ENCODE measurements around the gene PPP1R26.
"Not testable (repeated sequence)": the region's sequence is repeated elsewhere in the genome, so short reads cannot be mapped to it uniquely, and the experiment has no call there.

Gene PPP1R26, protein sequence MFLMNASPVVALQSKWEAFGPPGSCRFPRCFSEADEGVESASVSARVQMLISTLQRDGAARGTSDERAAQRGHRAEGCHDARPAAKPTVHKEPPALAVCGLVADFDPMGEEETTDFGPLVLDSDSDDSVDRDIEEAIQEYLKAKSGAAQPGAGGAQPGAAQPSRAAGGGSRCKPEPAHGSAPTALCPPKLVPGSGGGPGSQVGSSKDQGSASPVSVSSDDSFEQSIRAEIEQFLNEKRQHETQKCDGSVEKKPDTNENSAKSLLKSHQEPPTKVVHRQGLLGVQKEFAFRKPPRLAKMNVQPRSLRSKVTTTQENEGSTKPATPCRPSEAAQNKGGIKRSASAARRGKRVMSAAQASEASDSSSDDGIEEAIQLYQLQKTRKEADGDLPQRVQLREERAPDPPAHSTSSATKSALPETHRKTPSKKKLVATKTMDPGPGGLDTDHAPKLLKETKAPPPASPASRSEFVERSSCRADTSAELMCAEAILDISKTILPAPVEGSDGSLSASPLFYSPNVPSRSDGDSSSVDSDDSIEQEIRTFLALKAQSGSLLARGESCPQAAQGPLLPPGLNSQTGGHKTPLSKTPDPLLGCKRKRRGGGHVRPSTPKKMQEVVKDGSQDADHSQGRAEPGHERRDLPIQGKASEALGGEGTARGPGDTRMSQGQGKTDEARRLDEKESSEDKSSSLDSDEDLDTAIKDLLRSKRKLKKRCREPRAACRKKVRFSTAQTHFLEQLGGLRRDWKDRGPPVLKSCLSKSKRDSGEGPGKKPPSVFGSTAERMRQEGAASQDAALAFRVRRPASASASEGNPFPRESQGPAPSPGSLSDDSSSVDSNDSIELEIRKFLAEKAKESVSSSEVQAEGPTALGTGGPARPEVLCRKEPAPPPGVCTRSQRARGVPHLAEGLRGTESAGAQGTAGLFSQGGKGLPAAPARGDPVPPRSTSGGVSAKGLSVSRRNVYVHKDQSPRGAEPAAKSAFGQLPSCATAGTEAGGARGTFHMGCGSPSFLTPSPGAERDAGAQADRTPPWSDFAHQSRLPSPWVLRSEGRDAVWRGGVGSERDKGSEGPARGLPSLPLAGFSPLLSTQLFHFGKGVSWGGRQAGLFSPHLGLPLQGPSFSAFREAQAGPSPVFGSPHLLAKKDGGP (N-terminal part only)

DNA sequence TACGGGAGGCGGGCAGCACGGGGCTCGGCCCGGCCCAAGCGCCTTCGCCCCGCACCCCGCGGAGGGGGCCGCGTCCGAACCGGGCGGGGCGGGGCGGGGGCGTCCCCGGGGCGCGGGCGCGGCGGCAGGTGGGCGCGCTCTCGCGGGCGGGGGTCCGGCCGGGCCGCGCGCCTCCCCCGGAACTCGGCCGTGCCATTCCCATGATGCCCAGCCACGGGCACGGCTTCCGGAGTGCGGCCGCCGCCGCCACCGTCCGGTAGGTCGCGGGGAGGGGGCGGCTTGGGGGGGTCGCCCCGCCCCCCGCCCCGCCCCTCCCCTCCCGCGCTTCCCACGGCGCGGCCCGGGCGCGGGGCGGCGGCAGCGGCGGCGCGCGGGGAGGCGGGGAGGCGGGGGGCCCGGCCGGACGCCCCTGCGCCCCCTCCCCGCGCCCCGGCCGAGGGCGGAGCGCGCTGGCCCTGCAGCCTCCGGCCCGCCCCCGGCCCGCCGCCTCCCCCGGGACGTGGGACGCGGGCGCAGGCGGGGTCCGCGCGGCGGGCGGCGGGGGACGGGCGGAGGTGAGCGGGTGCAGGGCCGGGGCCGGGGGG, at the start of gene PPP1R26:
Gene PPP1R26, plus strand, starts transcription at position 314 of the 584 bp plus-strand sequence. CDS start 4,729 bp downstream, outside the sequence.
- no peak for DNase-seq (ENCODE audit: low read depth in 3 of 3)

DNA sequence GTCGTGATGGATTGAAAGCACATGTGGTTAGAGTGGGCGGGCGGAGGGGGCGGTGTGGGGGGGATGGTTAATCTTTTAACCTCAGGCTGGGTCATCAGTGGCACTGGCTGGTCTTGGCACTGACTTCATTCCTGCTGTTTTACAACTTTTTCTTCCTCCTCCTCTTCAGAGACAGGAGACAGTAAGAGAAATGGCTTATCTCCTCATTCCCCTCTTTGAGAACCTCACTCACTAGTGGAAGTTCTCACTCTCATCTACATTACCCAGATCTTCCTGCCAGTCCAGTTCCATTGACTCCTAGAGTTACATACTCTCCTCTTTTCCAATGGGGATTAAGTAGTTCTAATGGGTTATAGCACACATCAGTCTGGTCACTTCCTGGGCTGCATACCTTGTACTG, 42.3 kb upstream of the PPP1R26 start:
- DNase-seq (ENCODE audit: low read depth in 3 of 3): no peak

DNA sequence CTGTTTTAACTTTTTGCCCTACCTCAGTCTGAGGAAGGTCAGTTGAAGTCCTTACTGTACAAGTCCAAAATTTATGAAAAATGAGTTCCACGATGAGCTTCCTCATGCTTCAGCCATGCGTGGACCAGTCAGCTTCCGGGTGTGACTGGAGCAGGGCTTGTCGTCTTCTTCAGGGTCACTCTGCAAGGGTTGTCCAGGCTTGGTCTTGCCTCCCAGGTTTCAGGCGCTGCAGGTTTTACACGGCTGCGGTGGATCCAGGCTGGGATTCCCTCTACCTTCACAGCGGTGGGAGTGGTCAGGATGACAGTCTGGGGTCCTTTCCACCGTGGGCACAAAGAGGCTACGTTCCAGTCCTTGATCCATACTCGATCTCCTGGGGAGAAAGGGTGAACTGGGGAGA, 41.9 kb upstream of the PPP1R26 start:
- not testable (repeated sequence) for DNase-seq (ENCODE audit: low read depth in 3 of 3)

DNA sequence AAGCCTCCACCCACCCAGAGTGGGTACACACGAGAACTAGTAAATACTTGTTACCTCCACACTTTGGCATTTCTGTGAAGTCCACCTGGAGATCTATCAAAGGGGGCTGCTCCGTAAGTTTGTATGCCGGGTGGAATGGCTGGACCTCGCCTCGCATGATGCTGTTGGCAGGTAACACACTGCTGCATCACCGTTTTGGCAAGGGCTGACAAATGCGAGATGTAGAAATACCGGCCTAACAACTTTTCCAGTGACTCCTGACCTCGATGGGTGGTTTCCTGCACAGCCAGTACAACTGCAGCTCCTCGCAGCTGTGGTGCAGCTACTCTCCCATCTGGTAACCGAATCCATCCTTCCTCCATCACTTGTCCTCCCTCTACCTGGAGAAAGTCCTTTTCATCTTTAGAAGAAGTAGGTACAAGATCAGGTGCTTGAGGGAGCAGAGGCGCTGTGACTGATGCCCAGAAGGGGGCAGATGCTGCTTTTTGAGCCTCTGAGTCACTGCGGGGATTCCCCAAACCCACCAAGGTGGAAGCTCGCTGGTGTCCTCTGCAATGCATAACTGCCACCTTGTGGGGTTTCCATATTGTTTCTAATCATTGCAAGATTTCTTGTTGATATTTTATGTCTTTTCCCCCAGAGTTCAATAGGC, 40.9 kb upstream of the PPP1R26 start:
- DNase-seq (ENCODE audit: low read depth in 3 of 3): peak; percentile 19 to 43 (median 37)

DNA sequence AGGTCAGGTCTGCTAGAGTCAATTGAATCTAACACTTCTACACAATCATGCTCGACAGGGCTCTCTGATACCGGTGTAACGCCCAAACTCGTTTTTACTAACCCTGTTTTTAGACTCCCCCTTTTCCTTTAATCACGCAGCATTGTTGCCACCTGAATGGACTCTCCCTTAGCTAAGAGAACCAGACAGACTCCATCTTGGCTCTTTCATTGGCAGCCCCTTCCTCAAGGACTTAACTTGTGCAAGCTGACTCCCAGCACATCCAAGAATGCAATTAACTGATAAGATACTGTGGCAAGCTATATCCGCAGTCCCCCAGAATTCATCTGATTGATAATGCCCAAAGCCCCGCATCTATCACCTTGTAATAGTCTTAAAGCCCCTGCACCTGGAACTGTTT, 40.1 kb upstream of the PPP1R26 start:
- DNase-seq (ENCODE audit: low read depth in 3 of 3): not testable (repeated sequence)

DNA sequence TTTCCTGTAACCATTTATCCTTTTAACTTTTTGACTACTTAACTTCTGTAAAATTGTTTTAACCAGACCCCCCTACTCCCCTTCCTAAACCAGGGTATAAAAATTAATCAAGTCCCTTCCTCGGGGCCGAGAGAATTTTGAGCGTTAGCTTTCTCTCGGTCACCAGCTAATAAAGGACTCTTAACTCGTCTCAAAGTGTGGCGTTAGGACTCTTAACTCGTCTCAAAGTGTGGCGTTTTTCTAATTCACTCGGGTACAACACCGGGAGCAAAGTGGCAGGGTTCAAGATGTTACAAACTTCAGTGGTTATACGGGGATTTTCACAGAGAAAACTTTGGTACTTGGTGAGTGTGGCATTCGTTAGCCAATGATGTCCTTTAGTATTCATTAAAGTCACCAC, 39.7 kb upstream of the PPP1R26 start:
- DNase-seq (ENCODE audit: low read depth in 3 of 3): no peak

DNA sequence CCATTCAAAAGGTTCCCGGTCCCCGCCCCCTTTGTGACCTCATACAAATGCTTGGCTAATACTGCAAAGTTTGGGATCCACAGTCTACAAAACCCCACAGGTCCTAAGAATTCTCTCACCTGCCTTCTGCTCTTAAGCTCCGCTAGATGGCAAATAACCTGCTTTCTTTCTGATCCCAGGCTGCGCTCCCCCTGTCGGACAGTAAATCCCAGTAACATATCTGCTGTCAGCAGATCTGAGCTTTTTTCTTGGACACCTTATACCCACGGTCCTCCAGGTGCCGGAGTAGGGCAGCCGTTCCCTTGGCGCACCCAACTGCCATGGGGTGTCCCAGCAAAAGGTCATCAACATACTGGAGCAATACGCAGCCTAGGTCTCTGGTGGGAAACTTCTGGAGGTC, 39.0 kb upstream of the PPP1R26 start:
- DNase-seq (ENCODE audit: low read depth in 3 of 3): no peak

DNA sequence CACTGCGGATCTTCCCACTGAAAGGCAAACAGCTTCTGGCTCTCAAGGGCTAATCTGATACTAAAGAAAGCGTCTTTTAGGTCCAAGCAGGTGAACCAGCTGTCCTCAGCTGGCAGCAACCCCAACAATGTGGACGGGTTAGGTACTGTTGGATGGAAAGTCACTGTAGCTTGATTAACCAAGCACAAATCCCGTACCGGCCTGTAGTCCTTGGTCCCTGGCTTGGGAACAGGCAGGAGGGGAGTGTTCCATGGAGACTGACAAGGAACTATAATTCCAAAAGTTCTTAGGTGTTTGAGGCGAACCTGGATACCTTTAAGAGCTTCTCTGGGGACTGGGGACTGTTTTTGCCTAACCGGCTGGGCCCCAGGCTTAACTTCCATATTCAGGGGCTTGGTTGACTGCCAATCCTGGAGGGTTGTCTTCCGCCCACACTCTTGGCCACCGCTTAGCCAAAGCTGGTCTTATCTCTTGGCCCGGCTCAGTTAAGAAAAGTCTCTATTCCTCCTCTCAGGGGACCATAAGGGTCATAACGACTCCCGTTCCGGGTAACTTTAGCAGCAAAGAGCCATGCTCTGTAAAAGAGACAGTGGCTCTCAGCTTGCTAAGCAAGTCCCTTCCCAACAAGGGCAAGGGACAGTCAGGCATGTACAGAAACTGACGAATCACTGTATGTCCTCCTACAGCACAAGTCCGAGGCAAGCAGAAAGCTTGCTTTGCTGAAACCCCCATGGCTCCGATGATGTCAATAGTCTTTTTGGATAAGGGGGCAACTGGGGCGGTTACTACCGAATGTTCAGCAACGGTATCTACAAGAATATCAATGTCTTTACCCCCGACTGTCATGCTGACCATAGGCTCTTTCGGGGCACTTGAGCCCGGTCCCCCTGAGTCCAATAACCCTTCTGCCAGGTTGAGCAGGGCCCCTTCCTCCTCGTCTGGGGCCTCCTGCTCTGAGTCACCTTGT, 38.2 kb upstream of the PPP1R26 start:
- DNase-seq (ENCODE audit: low read depth in 3 of 3): not testable (repeated sequence)

DNA sequence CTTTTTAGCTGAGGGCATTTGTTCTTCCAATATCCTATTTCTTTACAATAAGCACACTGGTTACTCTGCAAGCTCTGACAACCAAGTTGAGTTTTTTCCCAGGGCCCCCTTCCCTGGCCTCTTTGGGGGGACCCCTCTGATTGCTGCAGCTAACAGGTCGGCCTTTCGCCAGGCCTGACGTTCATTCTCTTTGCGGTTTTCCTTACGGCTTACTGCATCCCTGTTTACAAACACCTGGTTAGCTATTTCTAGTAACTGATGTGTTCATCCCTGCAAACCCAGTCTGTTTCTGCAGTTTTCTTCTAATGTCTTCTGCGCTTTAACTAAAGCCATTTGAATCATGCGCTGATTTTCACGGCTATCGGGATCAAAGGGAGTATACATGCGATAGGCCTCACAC, 37.5 kb upstream of the PPP1R26 start:
- no peak for DNase-seq (ENCODE audit: low read depth in 3 of 3)

DNA sequence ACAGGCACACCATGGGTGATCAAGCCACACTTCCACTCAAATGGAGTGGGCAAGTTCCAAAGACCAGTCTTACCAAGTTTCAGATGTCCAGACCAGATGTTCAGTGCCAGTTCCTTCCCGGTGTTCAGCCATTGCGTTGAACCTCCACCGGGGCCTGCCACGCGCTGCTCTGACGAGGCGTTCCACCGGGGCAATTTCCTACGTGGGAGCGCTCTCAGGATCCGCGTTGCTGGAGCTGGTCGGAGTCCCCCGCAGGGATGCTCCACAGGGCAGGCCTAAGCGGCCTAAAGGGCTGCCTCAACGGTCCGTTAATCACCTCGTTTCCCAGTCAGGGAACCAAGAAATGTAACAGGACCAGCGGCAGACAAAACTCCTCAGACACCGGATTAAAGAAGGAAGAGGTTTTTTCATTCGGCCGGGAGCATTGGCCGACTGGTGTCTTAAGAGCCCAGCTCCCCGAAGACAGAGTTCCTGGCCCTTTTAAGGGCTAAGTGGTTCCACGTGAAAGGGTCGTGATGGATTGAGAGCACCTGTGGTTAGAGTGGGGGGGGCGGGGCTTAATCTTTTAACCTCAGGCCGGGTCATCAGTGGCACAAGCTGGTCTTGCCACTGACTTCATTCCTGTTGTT, 35.7 kb upstream of the PPP1R26 start:
- DNase-seq (ENCODE audit: low read depth in 3 of 3): no peak

DNA sequence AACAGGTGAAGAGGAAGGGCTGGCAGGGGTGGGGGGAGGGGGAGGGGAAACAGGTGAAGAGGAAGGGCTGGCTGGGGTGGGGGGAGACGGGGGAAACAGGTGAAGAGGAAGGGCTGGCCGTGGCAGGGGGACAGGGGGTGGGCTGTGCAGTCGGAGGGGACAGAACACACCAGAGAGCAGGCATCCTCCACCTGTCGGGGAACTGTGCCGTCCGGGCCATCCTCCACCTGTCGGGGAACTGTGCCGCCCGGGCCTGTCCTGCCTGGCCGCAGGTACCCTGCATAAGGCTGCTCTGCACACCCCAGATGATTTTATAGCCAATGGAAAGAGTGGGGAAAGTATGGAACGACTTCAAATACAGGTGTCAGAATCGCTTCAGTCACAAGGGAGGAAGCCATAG, 32.5 kb upstream of the PPP1R26 start:
- DNase-seq (ENCODE audit: low read depth in 3 of 3): no peak

DNA sequence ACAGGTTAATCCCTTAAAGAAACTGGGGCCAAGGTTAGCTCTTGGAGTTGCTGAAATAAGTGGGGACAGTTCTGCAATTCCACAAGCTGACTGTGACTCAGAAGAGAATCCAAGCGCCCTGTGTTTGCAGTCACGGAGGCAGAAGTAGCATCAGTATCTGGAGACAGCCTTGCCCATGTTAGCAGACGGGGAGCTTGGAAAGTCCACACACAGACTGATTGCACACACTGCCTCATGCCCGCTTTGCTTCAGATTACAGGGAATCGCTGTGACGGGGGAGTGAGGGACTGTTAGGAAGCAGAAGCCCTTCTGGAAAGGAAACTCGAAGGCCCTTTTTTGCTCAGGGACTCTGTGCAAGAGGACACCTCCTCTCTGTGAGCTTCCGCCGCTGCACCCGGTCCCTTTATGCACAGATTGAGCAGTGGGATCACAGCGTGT, 30.9 kb upstream of the PPP1R26 start:
- DNase-seq (ENCODE audit: low read depth in 3 of 3): no peak

DNA sequence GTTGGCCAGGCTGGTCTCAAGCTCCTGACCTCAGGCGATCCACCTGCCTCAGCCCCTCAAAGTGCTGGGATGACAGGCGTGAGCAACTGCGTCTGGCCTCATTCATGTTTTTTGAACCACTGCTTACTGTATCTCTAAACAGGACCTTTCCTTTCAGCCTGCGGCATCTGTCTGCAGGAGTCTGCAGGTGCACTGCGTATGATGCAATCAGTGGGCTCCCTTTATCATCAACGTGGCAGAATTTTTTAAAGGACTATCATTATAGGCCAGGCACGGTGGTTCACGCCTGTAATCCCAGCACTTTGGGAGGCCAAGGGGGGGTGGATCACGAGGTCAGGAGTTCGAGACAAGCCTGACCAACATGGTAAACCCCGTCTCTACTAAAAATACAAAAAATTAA, 30.1 kb upstream of the PPP1R26 start:
- not testable (repeated sequence) for DNase-seq (ENCODE audit: low read depth in 3 of 3)

DNA sequence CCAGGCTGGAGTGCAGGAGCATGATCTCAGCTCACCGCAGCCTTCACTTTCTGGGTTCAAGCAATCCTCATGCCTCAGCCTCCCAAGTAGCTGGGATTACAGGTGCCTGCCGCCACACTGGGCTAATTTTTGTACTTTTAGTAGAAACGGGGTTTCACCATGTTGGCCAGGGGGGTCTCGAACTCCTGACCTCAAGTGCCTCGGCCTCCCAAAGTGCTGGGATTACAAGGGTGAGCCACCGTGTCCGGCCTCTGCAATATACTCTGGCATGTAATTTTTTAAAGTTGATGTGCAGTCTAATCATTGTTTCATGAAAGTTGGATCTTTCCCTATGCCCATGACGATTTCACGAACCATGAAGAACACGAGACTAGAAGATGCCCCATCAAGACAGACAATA, 28.6 kb upstream of the PPP1R26 start:
- DNase-seq (ENCODE audit: low read depth in 3 of 3): no peak

DNA sequence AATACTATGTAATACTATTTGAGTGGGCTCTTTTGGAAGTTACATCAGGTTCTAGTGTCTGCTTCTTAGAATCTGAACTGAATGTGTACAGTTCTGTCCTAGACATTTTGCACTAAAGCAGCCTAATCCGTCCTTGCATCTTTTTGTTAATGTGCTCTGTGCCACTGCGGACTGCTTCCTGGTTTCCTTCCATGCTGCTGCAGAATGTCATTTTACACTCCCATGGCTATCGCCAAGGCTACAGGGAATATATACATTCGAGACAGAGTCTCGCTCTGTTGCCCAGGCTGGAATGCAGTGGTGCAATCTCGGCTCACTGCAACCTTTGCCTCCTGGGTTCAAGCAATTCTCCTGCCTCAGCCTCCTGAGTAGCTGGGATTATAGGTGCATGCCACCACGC, 27.7 kb upstream of the PPP1R26 start:
- not testable (repeated sequence) for DNase-seq (ENCODE audit: low read depth in 3 of 3)

DNA sequence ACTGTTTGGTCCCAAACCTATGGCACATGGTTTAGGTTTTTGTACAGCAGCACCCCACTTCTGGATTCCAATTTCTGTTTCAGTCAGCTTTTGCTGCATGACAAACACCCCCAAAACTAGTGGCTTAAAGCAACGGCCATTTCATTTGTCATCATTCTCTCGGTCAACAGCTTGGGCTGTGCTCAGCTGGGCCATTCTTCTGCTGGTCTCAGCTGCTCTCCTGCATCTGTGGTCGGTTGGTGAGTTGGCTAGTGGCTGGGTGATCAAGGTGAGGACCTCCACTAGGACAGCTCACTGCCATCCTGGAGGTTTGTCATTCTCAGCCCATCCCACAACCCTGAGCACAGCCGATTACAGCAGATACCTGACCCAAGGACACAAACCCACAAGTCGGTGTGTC, 24.8 kb upstream of the PPP1R26 start:
- DNase-seq (ENCODE audit: low read depth in 3 of 3): no peak

DNA sequence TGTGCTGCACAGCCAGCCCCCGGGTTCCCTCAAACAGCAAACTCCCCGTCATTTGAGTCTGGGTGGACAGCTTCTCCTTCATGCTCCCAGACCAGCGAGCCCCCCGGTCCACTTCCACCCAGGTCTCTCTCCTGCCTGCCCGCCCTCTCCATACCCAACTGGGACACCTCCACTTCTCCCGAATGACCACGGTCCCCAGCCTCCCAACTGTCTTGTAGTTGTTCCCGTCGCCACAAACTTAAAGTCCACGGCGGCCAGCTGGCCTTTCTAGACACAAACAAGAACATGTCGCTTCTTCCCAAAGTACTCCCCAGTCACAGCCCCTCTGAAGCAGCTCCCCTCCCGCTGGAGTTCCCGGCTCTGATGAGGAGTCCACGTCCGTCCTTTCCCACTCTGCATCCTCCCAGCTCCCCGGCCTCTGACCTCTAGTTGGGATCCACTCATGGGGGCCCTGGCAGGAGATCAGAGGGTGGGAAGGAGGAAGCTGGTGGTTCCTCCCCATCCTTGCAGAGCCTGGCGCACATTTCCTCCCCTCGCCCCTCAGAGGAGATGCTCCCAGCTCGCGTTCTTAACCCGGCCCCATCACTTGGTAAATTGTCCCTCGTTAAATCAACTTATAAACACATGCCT, 24.1 kb upstream of the PPP1R26 start:
- DNase-seq (ENCODE audit: low read depth in 3 of 3): no peak

DNA sequence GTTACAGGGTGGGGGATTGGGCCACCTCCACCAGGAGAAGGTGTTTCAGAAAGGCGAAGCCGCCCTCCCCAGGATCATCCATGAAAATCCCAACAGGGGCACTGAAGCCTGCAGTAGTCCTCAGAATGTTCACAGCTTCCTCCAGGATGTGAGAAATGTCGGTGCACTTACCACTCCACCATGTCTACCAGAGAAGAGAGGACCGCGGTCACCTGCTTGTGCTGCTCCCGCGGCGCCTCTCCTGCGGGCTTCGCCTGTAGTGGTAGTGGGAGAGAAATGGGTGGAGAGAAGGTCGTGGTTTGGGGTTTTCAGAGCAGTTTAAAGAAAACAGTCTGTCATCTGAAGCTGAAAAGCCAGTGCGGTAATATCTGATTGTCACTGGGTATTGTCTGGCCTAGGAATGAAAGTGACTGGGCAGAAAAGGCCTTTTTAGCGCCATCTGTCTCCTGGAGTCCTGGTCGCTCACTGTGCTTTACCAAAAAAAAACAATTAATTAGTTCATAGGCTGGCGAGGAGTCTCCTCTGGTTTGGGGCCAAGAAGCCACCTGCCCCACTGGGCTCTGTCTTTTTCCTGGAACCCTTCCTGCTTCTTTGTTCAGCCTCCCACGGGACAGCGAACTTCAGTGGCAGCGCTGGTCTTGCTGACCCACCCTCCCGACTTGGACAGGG, 23.0 kb upstream of the PPP1R26 start:
- DNase-seq (ENCODE audit: low read depth in 3 of 3): no peak

DNA sequence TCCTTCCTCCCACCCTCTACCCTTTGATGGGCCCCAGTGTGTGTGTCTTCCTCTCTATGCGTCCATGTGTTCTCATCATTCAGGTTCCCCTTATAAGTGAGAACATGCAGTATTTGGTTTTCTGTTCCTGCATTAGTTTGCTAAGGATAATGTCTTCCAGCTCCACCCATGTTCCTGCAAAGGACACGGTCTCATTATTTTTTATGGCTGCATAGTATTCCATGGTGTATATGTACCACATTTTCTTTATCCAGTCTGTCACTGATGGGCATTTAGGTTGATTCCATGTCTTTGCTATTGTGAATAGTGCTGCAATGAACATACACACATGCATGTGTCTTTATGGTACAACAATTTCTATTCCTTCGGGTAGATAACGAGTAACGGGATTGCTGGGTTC, 21.1 kb upstream of the PPP1R26 start:
- not testable (repeated sequence) for DNase-seq (ENCODE audit: low read depth in 3 of 3)
